SK-N-SH (cell line): Measurements from ENCODE around the gene LCNL1. TPM values are rescaled to one million over a fixed set of nuclear protein-coding genes. Genes with fewer than 3 reads are reported as not detected.

Source experiments
- CTCF ChIA-PET: fragments of 300-600, 350-600 bp; formaldehyde crosslinking; extraction: SDS; loops from one replicate; lab custom pipeline; 2021; lab: Yijun Ruan, JAX
- POLR2A ChIA-PET: fragments of 350-600 bp; sonication (Branson Sonifier 250); formaldehyde crosslinking; extraction: SDS; loops from one replicate; lab custom pipeline; 2020; ENCODE audit warnings: antibody characterized with exemption, inconsistent platforms; lab: Yijun Ruan, JAX
- DNase-seq: peaks from one replicate; pipeline ENCODE4 v3.0.0; 2012
- H2AFZ ChIP-seq: fragments of 200-600 bp; sonication (generic); 2 replicates; pipeline ENCODE4 v1.8.1; 2016; ENCODE audit warnings: antibody characterized with exemption, mild to moderate bottlenecking, low read depth
- H3F3A ChIP-seq: fragments of 200-600 bp; sonication (generic); replicated peaks from 2 replicates; pipeline ENCODE3; 2016; ENCODE audit warnings: antibody characterized with exemption, mild to moderate bottlenecking; ENCODE audit not compliant: insufficient read depth
- H3K27ac ChIP-seq, 2 experiments: fragments of 200-500 bp in 1 of 2; fragments of 200-600 bp in 1 of 2; sonication (Bioruptor generic) in 1 of 2; sonication (generic), shearing (Covaris generic) in 1 of 2; 2 replicates each; pipeline versions ENCODE4 v1.5.1 to v1.6.1; 2014 to 2016; ENCODE audit warnings: low read depth in 2 of 2, inconsistent platforms in 1 of 2, low read length in 1 of 2, mild to moderate bottlenecking in 1 of 2, mixed read lengths in 1 of 2
- H3K27me3 ChIP-seq: fragments of 200-600 bp; sonication (generic), shearing (Covaris generic); 2 replicates; pipeline ENCODE4 v1.6.1; 2016; ENCODE audit warnings: mixed run types; ENCODE audit not compliant: insufficient read depth
- H3K36me3 ChIP-seq, 2 experiments: fragments of 200-500 bp in 1 of 2; fragments of 200-600 bp in 1 of 2; sonication (Bioruptor generic) in 1 of 2; sonication (generic) in 1 of 2; replicated peaks in 1 of 2; 2 replicates each; pipeline versions ENCODE3 to v1.5.1; 2014 to 2016; ENCODE audit warnings: low read length in 1 of 2, mild to moderate bottlenecking in 1 of 2; ENCODE audit not compliant: insufficient read depth in 2 of 2, control insufficient read depth in 1 of 2
- H3K4me1 ChIP-seq, 2 experiments: fragments of 200-500 bp in 1 of 2; fragments of 200-600 bp in 1 of 2; sonication (Bioruptor generic) in 1 of 2; sonication (generic), shearing (Covaris generic) in 1 of 2; 2 replicates each; pipeline versions ENCODE4 v1.5.1 to v1.6.1; 2014 to 2016; ENCODE audit warnings: low read depth in 1 of 2, low read length in 1 of 2, mixed run types in 1 of 2; ENCODE audit not compliant: insufficient read depth in 2 of 2, control insufficient read depth in 1 of 2
- H3K4me2 ChIP-seq: fragments of 200-600 bp; sonication (generic), shearing (Covaris generic); 2 replicates; pipeline ENCODE4 v1.6.1; 2017; ENCODE audit warnings: mixed run types
- H3K4me3 ChIP-seq, 2 experiments: fragments of 200-500 bp in 1 of 2; fragments of 200-600 bp in 1 of 2; sonication (Bioruptor generic) in 1 of 2; sonication (generic), shearing (Covaris generic) in 1 of 2; 2 replicates each; pipeline versions ENCODE4 v1.5.1 to v1.8.1; 2014 to 2016; ENCODE audit warnings: low read depth in 2 of 2, inconsistent platforms in 1 of 2, low read length in 1 of 2, mild to moderate bottlenecking in 1 of 2, mixed read lengths in 1 of 2, moderate library complexity in 1 of 2
- H3K79me2 ChIP-seq: fragments of 200-600 bp; sonication (generic); 2 replicates; pipeline ENCODE4 v1.8.1; 2017; ENCODE audit warnings: mild to moderate bottlenecking; ENCODE audit not compliant: insufficient read depth
- H3K9ac ChIP-seq: fragments of 200-600 bp; sonication (generic); 2 replicates; pipeline ENCODE4 v1.6.1; 2017; ENCODE audit warnings: mixed run types
- H3K9me2 ChIP-seq: fragments of 200-600 bp; sonication (generic); 2 replicates; pipeline ENCODE4 v1.6.1; 2017; ENCODE audit warnings: mixed run types
- H3K9me3 ChIP-seq: fragments of 200-600 bp; sonication (generic); 2 replicates; pipeline ENCODE4 v1.6.1; 2017; ENCODE audit warnings: mixed run types, mild to moderate bottlenecking, moderate library complexity
- H4K20me1 ChIP-seq: fragments of 200-600 bp; sonication (generic); 2 replicates; pipeline ENCODE4 v1.6.1; 2017; ENCODE audit warnings: mild to moderate bottlenecking, mixed run types; ENCODE audit not compliant: insufficient read depth
- CHD2 ChIP-seq: fragments of 150-350 bp; IDR thresholded peaks from 2 replicates; pipeline ENCODE4 v1.6.1; 2018; ENCODE audit warnings: low read length; ENCODE audit not compliant: partially characterized antibody
- CTCF ChIP-seq: fragments of 200-600 bp; sonication (generic); IDR thresholded peaks from 2 replicates; pipeline ENCODE4 v1.6.1; 2017; ENCODE audit warnings: antibody characterized with exemption, mild to moderate bottlenecking, moderate library complexity
- ELF1 ChIP-seq: IDR thresholded peaks from 2 replicates; pipeline ENCODE4 v1.4.0; 2012
- EZH2phosphoT487 ChIP-seq: fragments of 200-600 bp; sonication (generic); IDR thresholded peaks from 2 replicates; pipeline ENCODE4 v1.6.1; 2017; ENCODE audit warnings: low read depth, mixed run types, mild to moderate bottlenecking, antibody characterized with exemption, moderate library complexity, borderline replicate concordance
- FOXM1 ChIP-seq: IDR thresholded peaks from 2 replicates; pipeline ENCODE4 v1.4.0; 2012; ENCODE audit warnings: low read depth, mild to moderate bottlenecking
- GABPA ChIP-seq: IDR thresholded peaks from 2 replicates; pipeline ENCODE4 v1.4.0; 2012; ENCODE audit warnings: low read depth, mild to moderate bottlenecking
- MEF2A ChIP-seq: IDR thresholded peaks from 2 replicates; pipeline ENCODE4 v1.4.0; 2012; ENCODE audit warnings: low read depth, borderline replicate concordance
- MXI1 ChIP-seq: IDR thresholded peaks from 2 replicates; pipeline ENCODE4 v1.6.1; 2012; ENCODE audit warnings: mild to moderate bottlenecking, low read depth, low read length, improper control_type of control experiment
- RXRA ChIP-seq: IDR thresholded peaks from 2 replicates; pipeline ENCODE4 v1.4.0; 2012; ENCODE audit warnings: low read depth, mild to moderate bottlenecking, borderline replicate concordance
- SMC3 ChIP-seq: IDR thresholded peaks from 2 replicates; pipeline ENCODE4 v1.6.1; 2012; ENCODE audit warnings: low read depth, low read length, improper control_type of control experiment
- TEAD4 ChIP-seq: IDR thresholded peaks from 2 replicates; pipeline ENCODE4 v1.4.0; 2012; ENCODE audit warnings: mild to moderate bottlenecking, borderline replicate concordance; ENCODE audit not compliant: insufficient read depth
- YY1 ChIP-seq: IDR thresholded peaks from 2 replicates; pipeline ENCODE4 v1.4.0; 2012; ENCODE audit warnings: low read depth, mild to moderate bottlenecking
- WGBS: methylation state at CpG from one replicate; pipeline ENCODE4 v1.1.6; 2017; ENCODE audit warnings: low lambda C conversion rate; 5-methylcytosine and 5-hydroxymethylcytosine counted together
- polyA plus RNA-seq, 3 experiments: library from polyadenylated mRNA; depleted of rRNA; stranded (reverse); fragments of >200 nt; gene quantifications; 2 replicates each; pipeline ENCODE4 v1.2.3, GENCODE V29; 2012
- TF ChIP-seq, protein P1 (sequence below): IDR thresholded peaks from 2 replicates; pipeline ENCODE4 v1.4.0; 2012; ENCODE audit warnings: low read depth, borderline replicate concordance
- TF ChIP-seq, protein P2 (sequence below): IDR thresholded peaks from 2 replicates; pipeline ENCODE4; 2012
- TF ChIP-seq, protein P3 (sequence below): IDR thresholded peaks from 2 replicates; pipeline ENCODE4 v1.4.0; 2012; ENCODE audit warnings: low read depth, borderline replicate concordance

The LCNL1 gene
- polyA plus RNA-seq, 1 of the 3 experiments (the other 2 are of a cell fraction): not detected

DNA sequence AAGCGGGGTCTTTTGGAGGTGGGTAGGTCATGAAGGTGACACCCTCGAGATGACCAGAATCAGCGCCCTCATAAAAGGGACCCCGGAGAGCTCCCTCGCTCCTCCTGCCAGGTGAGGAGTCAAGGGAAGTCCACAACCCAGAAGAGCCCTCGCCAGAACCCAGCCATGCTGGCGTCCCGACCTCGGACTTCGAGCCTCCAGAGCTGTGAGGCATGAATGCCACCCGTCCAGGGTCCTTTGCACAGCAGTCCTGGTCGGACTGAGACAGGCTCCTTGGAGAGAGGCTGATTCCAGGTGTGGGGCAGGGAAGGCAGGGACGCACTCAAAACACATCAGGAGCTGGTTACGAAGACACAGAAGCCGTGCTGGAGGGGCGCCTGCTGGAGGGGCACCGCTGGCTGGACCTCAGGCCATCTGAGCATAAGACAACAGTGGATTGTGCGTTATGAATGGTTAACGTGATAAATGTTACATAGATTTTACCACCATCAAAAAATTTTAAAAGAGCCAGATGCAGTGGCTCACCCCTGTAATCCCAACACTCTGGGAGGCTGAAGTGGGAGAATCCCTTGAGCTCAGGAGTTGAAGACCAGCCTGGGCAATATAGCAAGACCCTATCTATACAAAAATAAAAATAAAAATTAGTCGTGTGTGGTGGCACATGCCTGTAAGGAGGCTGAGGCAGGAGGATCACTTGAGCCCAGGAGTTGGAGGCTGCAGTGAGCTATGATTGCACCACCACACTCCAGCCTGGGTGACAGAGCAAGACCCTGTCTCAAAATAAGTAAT, 19.3 kb downstream of the LCNL1 start:
- Histone ChIP-seq H3K4me1 (no peaks in the 10 kb centered on the region), H3F3A (no peaks in the 10 kb centered on the region), H3K9me3 (no peaks in the 10 kb centered on the region), H3K9ac (no peak overlapping the region), H3K4me2 (no peak overlapping the region), H3K27me3 (no peaks in the 10 kb centered on the region), H3K36me3 (no peaks in the 10 kb centered on the region), H4K20me1 (no peaks in the 10 kb centered on the region), H3K4me3 (no peak overlapping the region), H3K27ac (no peak overlapping the region), H3K9me2 (no peaks in the 10 kb centered on the region), H3K79me2 (no peaks in the 10 kb centered on the region), H2AFZ (no peak overlapping the region)
- no peak for DNase-seq
- ChIA-PET POLR2A (no interaction called here), CTCF (interaction anchor here (1.0 to 2.4 kb wide), 8 partner anchors 9 to 225 kb away, joined by 3 to 11 read pairs (median 6); partner anchors contain the start of genes ABCA2, PAXX and RNF224)
- TF ChIP-seq YY1 (no peak), SMC3 (no peak), GABPA (no peak), ELF1 (no peak), MEF2A (no peak), CHD2 (no peak), RXRA (no peak)
- TF ChIP-seq, protein P1, sequence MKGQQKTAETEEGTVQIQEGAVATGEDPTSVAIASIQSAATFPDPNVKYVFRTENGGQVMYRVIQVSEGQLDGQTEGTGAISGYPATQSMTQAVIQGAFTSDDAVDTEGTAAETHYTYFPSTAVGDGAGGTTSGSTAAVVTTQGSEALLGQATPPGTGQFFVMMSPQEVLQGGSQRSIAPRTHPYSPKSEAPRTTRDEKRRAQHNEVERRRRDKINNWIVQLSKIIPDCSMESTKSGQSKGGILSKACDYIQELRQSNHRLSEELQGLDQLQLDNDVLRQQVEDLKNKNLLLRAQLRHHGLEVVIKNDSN: no peak
- WGBS: 80% methylated on average over 14 of the region's 20 CpGs

DNA sequence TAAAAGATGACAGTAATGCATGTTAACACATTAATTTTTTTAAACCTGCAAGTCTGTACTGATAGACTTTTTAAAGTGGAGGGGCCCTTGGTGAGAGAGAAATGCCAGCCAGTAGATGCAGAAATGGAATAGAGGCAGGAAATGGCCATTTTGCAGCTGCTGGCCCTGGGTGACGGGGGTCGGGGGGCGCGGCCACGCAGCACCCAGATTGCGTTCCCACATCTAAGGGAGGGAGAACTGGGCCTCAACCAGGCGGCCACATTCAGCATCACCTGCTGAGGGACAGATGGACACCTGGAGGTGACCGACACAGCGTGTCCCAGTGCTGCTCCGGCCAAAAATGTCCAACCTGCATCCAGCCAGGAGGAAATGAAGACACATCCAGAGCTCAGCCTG, 19.9 kb downstream of the LCNL1 start:
- H3K9me2 ChIP-seq: no peaks in the 10 kb centered on the region
- no peak overlapping the region for H3K4me3 ChIP-seq
- 60% methylated on average over 1 of the region's 10 CpGs for WGBS
- ChIA-PET POLR2A (no interaction called here), CTCF (interaction anchor here (1.0 to 2.2 kb wide), 7 partner anchors 10 to 224 kb away, joined by 3 to 10 read pairs (median 4); partner anchors contain the start of genes ABCA2, PAXX and RNF224)
- H3K4me1 ChIP-seq: no peaks in the 10 kb centered on the region
- H2AFZ ChIP-seq: no peak overlapping the region
- no peaks in the 10 kb centered on the region for H3K36me3 ChIP-seq
- TF ChIP-seq, protein P2, sequence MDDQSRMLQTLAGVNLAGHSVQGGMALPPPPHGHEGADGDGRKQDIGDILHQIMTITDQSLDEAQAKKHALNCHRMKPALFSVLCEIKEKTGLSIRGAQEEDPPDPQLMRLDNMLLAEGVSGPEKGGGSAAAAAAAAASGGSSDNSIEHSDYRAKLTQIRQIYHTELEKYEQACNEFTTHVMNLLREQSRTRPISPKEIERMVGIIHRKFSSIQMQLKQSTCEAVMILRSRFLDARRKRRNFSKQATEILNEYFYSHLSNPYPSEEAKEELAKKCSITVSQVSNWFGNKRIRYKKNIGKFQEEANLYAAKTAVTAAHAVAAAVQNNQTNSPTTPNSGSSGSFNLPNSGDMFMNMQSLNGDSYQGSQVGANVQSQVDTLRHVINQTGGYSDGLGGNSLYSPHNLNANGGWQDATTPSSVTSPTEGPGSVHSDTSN: no peak
- TF ChIP-seq MEF2A: no peak
- TF ChIP-seq TEAD4: no peak
- TF ChIP-seq MXI1: no peak
- no peak for TF ChIP-seq CTCF
- TF ChIP-seq, protein P3, sequence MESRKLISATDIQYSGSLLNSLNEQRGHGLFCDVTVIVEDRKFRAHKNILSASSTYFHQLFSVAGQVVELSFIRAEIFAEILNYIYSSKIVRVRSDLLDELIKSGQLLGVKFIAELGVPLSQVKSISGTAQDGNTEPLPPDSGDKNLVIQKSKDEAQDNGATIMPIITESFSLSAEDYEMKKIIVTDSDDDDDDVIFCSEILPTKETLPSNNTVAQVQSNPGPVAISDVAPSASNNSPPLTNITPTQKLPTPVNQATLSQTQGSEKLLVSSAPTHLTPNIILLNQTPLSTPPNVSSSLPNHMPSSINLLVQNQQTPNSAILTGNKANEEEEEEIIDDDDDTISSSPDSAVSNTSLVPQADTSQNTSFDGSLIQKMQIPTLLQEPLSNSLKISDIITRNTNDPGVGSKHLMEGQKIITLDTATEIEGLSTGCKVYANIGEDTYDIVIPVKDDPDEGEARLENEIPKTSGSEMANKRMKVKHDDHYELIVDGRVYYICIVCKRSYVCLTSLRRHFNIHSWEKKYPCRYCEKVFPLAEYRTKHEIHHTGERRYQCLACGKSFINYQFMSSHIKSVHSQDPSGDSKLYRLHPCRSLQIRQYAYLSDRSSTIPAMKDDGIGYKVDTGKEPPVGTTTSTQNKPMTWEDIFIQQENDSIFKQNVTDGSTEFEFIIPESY: no peak
- no peak for TF ChIP-seq FOXM1
- no peak for TF ChIP-seq EZH2phosphoT487
- no peaks in the 10 kb centered on the region for H3K27me3 ChIP-seq
- no peak overlapping the region for H3K27ac ChIP-seq
- no peaks in the 10 kb centered on the region for H3K9me3 ChIP-seq
- no peak overlapping the region for H3K4me2 ChIP-seq
- no peak overlapping the region for H3K9ac ChIP-seq
- H3F3A ChIP-seq: no peaks in the 10 kb centered on the region
- H4K20me1 ChIP-seq: no peaks in the 10 kb centered on the region
- no peak for DNase-seq
- H3K79me2 ChIP-seq: no peaks in the 10 kb centered on the region
